Measurements from ENCODE around the gene CEP85L. TPM values are rescaled to one million over a fixed set of nuclear protein-coding genes. Genes with fewer than 3 reads are reported as not detected.

The CEP85L gene
- total and polyA plus RNA-seq, 2 of the 13 experiments (the other 11 are each of a cell fraction or from before 2014, with no cell fraction given): 0.44 to 1.7 TPM

DNA sequence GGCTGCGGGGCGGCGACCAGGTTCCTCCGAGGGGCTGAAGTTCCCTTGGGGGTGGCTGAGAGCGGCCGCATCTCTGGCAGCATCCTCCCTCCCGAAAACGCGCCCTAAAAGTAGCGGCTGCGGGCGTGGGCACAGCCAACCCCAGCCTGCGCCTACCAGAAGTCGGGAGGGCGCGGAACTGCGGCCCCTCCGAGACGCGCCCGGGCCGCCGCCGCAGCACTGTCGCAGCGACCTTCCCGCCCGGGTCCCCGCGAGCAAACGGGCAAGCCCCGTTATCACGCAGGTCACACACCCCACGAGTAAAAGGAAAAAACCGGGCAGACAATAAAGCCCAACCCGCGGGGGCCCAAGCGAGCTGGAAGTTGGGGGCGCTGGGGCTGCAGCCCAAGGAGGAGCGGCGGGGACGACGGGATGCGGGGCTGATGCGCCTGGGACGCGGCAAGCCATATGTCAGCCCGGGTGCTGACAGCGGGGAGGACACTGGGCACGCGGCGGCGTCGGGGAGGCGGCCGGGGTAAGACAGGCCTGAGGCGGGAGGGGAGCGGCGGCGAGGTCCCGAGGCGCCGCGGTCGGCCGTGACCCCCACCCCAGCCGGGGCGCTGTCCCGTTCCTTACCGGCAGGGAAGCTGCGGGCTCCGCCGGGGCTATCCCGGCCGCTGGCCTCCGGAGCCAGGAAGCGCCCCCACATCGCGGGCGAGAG lies 659 bp downstream of the CEP85L start (continued):
- TF ChIP-seq CENPBD1 (CRISPR knock-in tag; IDR thresholded peaks at IDR 0.05; ENCODE audit: borderline replicate concordance, low read depth): no peak
- TF ChIP-seq ZNF792 (CRISPR knock-in tag; IDR thresholded peaks at IDR 0.05): no peak
- no peak for TF ChIP-seq ZNF558 (CRISPR knock-in tag; IDR thresholded peaks at IDR 0.05; ENCODE audit: borderline replicate concordance)
- no peak for TF ChIP-seq POLR2G (IDR thresholded peaks at IDR 0.05; ENCODE audit: low read depth, low read length)
- TF ChIP-seq NAIF1 (CRISPR knock-in tag; IDR thresholded peaks at IDR 0.05; ENCODE audit: borderline replicate concordance): no peak
- TF ChIP-seq ZNF230 (CRISPR knock-in tag; IDR thresholded peaks at IDR 0.05): peak; percentile 95
- TF ChIP-seq CEBPZ (IDR thresholded peaks at IDR 0.05; ENCODE audit: low read length): no peak
- no peak for TF ChIP-seq IRF2 (CRISPR knock-in tag; IDR thresholded peaks at IDR 0.05)
- TF ChIP-seq HOXA9 (CRISPR knock-in tag; IDR thresholded peaks at IDR 0.05; ENCODE audit: borderline replicate concordance): no peak
- TF ChIP-seq GTF3A (CRISPR knock-in tag; conservative IDR thresholded peaks at IDR 0.05): 0 out of 2 replicates have a peak, but pooled peaks have one; percentile 21
- TF ChIP-seq KAT8 (CRISPR knock-in tag; IDR thresholded peaks at IDR 0.05): no peak
- TF ChIP-seq, protein P1, sequence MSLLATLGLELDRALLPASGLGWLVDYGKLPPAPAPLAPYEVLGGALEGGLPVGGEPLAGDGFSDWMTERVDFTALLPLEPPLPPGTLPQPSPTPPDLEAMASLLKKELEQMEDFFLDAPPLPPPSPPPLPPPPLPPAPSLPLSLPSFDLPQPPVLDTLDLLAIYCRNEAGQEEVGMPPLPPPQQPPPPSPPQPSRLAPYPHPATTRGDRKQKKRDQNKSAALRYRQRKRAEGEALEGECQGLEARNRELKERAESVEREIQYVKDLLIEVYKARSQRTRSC (CRISPR knock-in tag; IDR thresholded peaks at IDR 0.05; ENCODE audit: low read depth): no peak
- no peak for TF ChIP-seq TGIF2 (CRISPR knock-in tag; IDR thresholded peaks at IDR 0.05)
- no peak for TF ChIP-seq DNMT1 (CRISPR knock-in tag; IDR thresholded peaks at IDR 0.05)
- no peak for TF ChIP-seq ZBTB20 (CRISPR knock-in tag; IDR thresholded peaks at IDR 0.05; ENCODE audit: borderline replicate concordance, low read depth)
- TF ChIP-seq TCF7L2 (IDR thresholded peaks at IDR 0.05; ENCODE audit: low read depth, low read length): no peak
- TF ChIP-seq AGO1 (IDR thresholded peaks at IDR 0.05; ENCODE audit: low read depth, low read length, poor library complexity, severe bottlenecking): no peak
- no peak for TF ChIP-seq ZNF83 (CRISPR knock-in tag; IDR thresholded peaks at IDR 0.05; ENCODE audit: borderline replicate concordance)
- no peak for TF ChIP-seq TARDBP (CRISPR knock-in tag; IDR thresholded peaks at IDR 0.05)
- no peak for TF ChIP-seq MIER3 (CRISPR knock-in tag; IDR thresholded peaks at IDR 0.05; ENCODE audit: borderline replicate concordance)
- no peak for TF ChIP-seq ZNF678 (CRISPR knock-in tag; IDR thresholded peaks at IDR 0.05)
- peak; percentile 92 for TF ChIP-seq EED (CRISPR knock-in tag; IDR thresholded peaks at IDR 0.05)
- no peak for TF ChIP-seq ZFP62 (CRISPR knock-in tag; IDR thresholded peaks at IDR 0.05)
- no peak for TF ChIP-seq RORA (CRISPR knock-in tag; IDR thresholded peaks at IDR 0.05)
- no peak for TF ChIP-seq KDM6A (CRISPR knock-in tag; IDR thresholded peaks at IDR 0.05; ENCODE audit: low read depth)
- no peak for TF ChIP-seq BHLHE40 (IDR thresholded peaks at IDR 0.05; ENCODE audit: low read length)
- TF ChIP-seq MZF1 (CRISPR knock-in tag; IDR thresholded peaks at IDR 0.05; ENCODE audit: borderline replicate concordance): no peak
- TF ChIP-seq LCORL (IDR thresholded peaks at IDR 0.05): no peak
- 0 out of 2 replicates have a peak, but pooled peaks have one; percentile 15 for TF ChIP-seq LCORL (CRISPR knock-in tag; IDR thresholded peaks at IDR 0.05)
- no peak for TF ChIP-seq HDAC2 (CRISPR knock-in tag; IDR thresholded peaks at IDR 0.05)

Data from HepG2 (cell line).